K562 (cell line): ENCODE measurements around the gene TMC6. TPM values are rescaled to one million over a fixed set of nuclear protein-coding genes. Genes with fewer than 3 reads are reported as not detected.

ENCODE experiments used
- CTCF ChIP-seq, 3 experiments: IDR thresholded peaks in 2 of 3; conservative IDR thresholded peaks in 1 of 3; 2 replicates each; pipeline ENCODE4 v1.5.1; 2011 to 2012; ENCODE audit warnings: low read length in 3 of 3, mild to moderate bottlenecking in 3 of 3, control low read depth in 2 of 3, improper control_type of control experiment in 1 of 3, inconsistent platforms in 1 of 3, low read depth in 1 of 3, mixed read lengths in 1 of 3, moderate library complexity in 1 of 3; ENCODE audit not compliant: insufficient read depth in 2 of 3
- ESRRA ChIP-seq: fragments of 450-650 bp; IDR thresholded peaks from 2 replicates; pipeline ENCODE4 v1.6.1; 2014; ENCODE audit warnings: low read depth, mild to moderate bottlenecking, moderate library complexity, borderline replicate concordance
- JUND ChIP-seq, 2 experiments: IDR thresholded peaks; 2 replicates in 1 of 2; 3 replicates in 1 of 2; pipeline ENCODE4 v1.6.1; 2011; ENCODE audit warnings: borderline replicate concordance in 2 of 2, low read depth in 2 of 2, low read length in 2 of 2, improper control_type of control experiment in 1 of 2, missing biosample characterization in 1 of 2, missing genetic modification characterization in 1 of 2, missing genetic modification reagents in 1 of 2
- MGA ChIP-seq: fragments of 450-650 bp; IDR thresholded peaks from 2 replicates; pipeline ENCODE4 v1.6.1; 2016; ENCODE audit warnings: mild to moderate bottlenecking, moderate library complexity
- NR2C1 ChIP-seq, 2 experiments: fragments of 450-650 bp; IDR thresholded peaks; 2 replicates each; pipeline ENCODE4 v1.6.1; 2017; ENCODE audit warnings: mild to moderate bottlenecking in 2 of 2, antibody characterized with exemption in 1 of 2, inconsistent platforms in 1 of 2, missing compliant biosample characterization in 1 of 2, missing genetic modification characterization in 1 of 2
- RAD21 ChIP-seq, 2 experiments: fragments of 250-450 bp in 1 of 2; fragments of 450-650 bp in 1 of 2; sonication (Bioruptor Pico) in 1 of 2; formaldehyde crosslinking in 1 of 2; IDR thresholded peaks in 1 of 2; conservative IDR thresholded peaks in 1 of 2; 2 replicates each; pipeline versions ENCODE4 v1.4.0 to v1.8.0; 2020 to 2022; ENCODE audit warnings: mild to moderate bottlenecking in 2 of 2, moderate library complexity in 1 of 2
- SUPT5H ChIP-seq: fragments of 450-650 bp; IDR thresholded peaks from 2 replicates; pipeline ENCODE4 v1.6.1; 2016
- UBTF ChIP-seq, 2 experiments: IDR thresholded peaks; 2 replicates each; pipeline ENCODE4 v1.6.1; 2012; ENCODE audit warnings: improper control_type of control experiment in 2 of 2, low read depth in 2 of 2, low read length in 2 of 2, borderline replicate concordance in 1 of 2
- ZBTB17 ChIP-seq: fragments of 450-650 bp; formaldehyde crosslinking; IDR thresholded peaks from 2 replicates; pipeline ENCODE4 v1.4.0; 2020; ENCODE audit warnings: mild to moderate bottlenecking
- polyA plus RNA-seq, 8 experiments: library from polyadenylated mRNA; depleted of rRNA in 4 of 8; stranded (reverse) in 5 of 8; unstranded in 3 of 8; fragments of >200 nt; fragmentation: Nextera tagmentation in 2 of 8; fragmentation: Illumina TruSeq in 1 of 8; extraction: Ambion mirVana in 2 of 8; extraction: Trizol in 1 of 8; gene quantifications; 2 replicates each; pipeline versions ENCODE4 v1.2.1 to v1.2.3, GENCODE V29; 2011 to 2014; ENCODE audit warnings: inconsistent platforms in 1 of 8, missing spikeins in 1 of 8
- total RNA-seq, 7 experiments: library from RNA; depleted of rRNA in 6 of 7; stranded (reverse); fragments of >200 nt in 6 of 7; fragmentation: Illumina TruSeq in 2 of 7; extraction: Trizol in 2 of 7; gene quantifications; 2 replicates each; pipeline versions ENCODE4 v1.2.1 to v1.2.3, GENCODE V29; 2011 to 2021; ENCODE audit warnings: low replicate concordance in 1 of 7

Gene TMC6
- total and polyA plus RNA-seq, 9 of the 15 experiments (the other 6 are each of a cell fraction or from before 2014, with no cell fraction given): 4.1 to 351 (median 66.9) TPM

GRCh38 chr17:78144147-78144719, 15.7 kb upstream of the TMC6 start (continued):
- TF ChIP-seq MGA: peak; percentile 58; the same call in 1 of the 2 replicates
- TF ChIP-seq UBTF (IDR thresholded peaks at IDR 0.05; ENCODE audit: borderline replicate concordance in 1 of 2, low read depth in 2 of 2, low read length in 2 of 2): peak in 1 of 2 experiments; percentile 96; a peak in 3 of 4 replicates
- TF ChIP-seq ESRRA: peak; percentile 72
- TF ChIP-seq JUND (IDR thresholded peaks at IDR 0.05; ENCODE audit: borderline replicate concordance, low read depth, low read length): 0 out of 2 replicates have a peak, but pooled peaks have one; percentile 4
- peak; percentile 49; the same call in 1 of the 3 replicates for TF ChIP-seq JUND (tag; IDR thresholded peaks at IDR 0.05; ENCODE audit: borderline replicate concordance, low read depth, low read length)
- no peak for TF ChIP-seq SUPT5H
- peak; percentile 66 for TF ChIP-seq NR2C1 (IDR thresholded peaks at IDR 0.05)
- TF ChIP-seq NR2C1 (tag; IDR thresholded peaks at IDR 0.05): peak; percentile 67
- TF ChIP-seq CTCF (IDR thresholded peaks at IDR 0.05 in 2 of 3, conservative IDR thresholded peaks at IDR 0.05 in 1 of 3; ENCODE audit: insufficient read depth in 2 of 3, low read depth in 1 of 3, low read length in 3 of 3): peak in 2 of 3 experiments; percentile 8 to 22; a peak in 1 of 6 replicates
- peak in 1 of 2 experiments; percentile 32; a peak in 3 of 4 replicates for TF ChIP-seq RAD21 (CRISPR knock-in tag; conservative IDR thresholded peaks at IDR 0.05 in 1 of 2, IDR thresholded peaks at IDR 0.05 in 1 of 2)
- TF ChIP-seq ZBTB17 (CRISPR knock-in tag): peak; percentile 11; the same call in 1 of the 2 replicates
